ENCODE data around the gene TMEM269.

The TMEM269 gene

GRCh38 chr1:42825036-42825851 is 40.5 kb downstream of the TMEM269 start:
- DNase-seq, result no peak

DNA sequence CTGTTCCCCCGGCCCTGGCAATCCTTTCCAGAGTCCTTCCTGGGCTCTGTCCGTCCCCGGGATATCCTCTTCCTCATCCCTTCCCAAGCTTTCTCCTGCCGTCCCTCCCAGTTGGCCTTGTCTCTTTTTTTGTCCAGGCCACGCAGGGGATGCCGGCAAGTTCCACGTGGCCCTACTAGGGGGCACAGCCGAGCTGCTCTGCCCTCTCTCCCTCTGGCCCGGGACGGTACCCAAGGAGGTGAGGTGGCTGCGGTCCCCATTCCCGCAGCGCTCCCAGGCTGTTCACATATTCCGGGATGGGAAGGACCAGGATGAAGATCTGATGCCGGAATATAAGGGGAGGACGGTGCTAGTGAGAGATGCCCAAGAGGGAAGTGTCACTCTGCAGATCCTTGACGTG is 45.8 kb downstream of the TMEM269 start:
- no peak for DNase-seq

- no peak for DNase-seq
These were observed 46.5 kb downstream of the TMEM269 start for GRCh38 chr1:42831273-42831672.

- peak; percentile 57 for DNase-seq
These were observed 48.0 kb downstream of the TMEM269 start for GRCh38 chr1:42832641-42833240.

- DNase-seq, result no peak
These were observed 49.2 kb downstream of the TMEM269 start for GRCh38 chr1:42833981-42834380.

- DNase-seq, result no peak
These were observed 50.0 kb downstream of the TMEM269 start for GRCh38 chr1:42834803-42835202.

DNA sequence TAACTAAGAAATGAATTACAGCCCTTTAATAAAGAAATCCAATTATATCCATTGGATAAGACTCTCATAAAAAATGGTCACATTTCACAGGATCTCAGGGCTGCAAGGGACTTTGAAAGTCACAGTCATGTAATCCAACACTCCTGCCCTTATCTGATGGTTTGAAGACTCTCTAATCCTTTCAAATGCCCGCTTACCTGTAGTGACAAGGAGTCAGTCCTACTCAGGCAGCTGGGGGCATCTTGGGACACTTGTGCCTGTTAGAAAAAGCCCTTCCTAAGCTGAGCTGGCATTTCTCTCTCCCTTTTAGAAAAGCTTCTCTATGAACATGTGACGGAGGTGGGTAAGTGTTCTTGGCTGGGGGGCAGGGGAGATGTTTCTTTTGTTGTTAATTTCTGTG is 50.6 kb downstream of the TMEM269 start:
- no peak for DNase-seq

DNA sequence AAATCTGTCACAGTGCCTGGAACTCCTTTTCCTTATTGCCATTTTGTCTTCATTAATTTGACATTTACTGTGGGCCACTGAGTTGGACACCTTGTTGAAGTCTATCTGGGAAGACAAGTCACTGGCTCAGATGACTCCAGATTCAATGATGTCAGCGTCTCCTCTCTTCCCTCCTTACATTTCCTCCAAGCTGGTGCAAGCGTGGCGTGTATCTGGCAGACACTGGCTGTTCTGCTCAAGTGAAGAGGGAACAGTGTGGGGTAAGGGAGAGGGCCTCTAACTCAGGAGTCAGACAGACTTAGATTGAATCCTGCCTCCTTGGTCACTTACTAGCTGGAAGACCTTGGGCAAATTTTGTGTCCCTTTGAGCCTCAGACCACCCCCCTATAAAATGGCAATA is 52.9 kb downstream of the TMEM269 start:
- no peak for DNase-seq

DNA sequence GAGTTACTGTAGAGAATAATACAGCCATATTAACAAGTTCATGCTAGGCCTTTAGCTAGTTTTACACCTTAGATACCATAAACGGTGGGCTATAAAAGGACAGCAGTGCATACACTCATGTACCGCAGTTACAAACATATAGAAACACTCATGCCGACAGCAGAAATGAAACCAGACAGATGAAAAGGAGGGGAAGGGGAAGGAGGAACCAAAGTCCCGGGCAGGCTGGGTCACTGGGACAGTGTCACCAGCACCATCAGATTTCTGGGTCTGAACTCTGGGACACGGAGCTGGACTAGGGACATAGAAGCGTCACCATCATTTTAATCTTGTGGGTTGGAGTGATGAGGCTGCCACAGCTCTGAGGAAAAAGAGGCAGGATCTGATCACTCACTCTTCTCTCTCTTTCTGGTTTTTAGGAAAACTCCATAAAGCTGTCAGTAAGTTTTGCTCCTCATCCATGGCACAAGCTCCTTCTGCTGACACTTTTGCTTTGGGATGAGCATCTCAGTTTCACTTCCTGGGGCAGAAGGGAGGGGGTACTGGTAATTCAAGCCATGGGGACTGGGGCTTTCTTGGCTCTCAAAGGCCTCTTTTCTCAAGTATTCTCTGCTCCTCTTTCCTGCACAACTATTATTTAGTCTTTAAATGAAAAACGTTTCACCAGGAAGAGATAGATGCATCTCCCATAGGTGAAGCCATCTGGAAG is 53.8 kb downstream of the TMEM269 start:
- DNase-seq, result no peak

DNA sequence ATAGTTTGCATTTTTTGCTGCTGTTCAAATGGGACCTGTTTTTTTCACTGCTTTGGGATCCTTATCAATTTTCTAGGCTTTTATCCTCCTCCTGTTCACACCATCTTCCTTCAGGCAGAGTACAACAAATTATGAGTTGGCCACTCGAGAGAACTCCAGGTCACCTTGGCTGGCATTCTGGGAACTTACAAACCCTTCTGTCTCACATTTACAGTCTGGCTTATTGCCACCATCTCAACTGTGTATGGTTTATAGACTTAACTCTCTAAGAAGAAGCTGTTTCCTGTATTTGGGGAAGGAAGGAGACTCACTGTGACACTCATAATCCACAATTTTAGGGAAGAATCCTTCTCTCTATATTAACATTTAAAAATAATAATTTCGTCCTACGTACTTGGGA is 56.2 kb downstream of the TMEM269 start:
- no peak for DNase-seq

GRCh38 chr1:42841440-42842147 is 56.8 kb downstream of the TMEM269 start:
- DNase-seq, result no peak

DNA sequence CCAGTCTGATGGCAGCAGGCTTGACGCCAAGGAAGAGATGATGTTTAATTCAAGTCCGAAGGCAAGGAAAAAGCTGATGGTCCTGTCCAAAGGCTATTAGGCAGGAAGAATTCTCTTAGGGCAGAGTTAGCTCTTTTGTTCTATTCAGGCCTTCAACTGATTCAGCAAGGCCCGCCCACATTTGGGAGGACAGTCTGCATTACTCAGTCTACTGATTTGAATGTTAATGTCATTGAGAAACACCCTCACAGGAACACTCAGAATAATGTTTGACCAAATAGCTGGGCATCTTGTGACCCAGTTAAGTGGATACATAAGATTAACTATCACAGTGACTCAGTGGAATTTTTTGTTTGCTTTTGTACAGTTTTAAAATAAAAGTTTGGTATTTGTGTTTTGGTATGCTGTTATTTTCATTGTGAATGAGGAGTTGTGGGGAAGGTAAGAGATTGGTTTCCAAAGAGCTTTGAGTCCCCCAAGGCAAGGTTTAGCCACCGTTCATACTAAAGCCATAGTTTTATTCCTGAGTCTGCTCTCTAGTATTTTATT is 59.9 kb downstream of the TMEM269 start:
- DNase-seq, result no peak

DNA sequence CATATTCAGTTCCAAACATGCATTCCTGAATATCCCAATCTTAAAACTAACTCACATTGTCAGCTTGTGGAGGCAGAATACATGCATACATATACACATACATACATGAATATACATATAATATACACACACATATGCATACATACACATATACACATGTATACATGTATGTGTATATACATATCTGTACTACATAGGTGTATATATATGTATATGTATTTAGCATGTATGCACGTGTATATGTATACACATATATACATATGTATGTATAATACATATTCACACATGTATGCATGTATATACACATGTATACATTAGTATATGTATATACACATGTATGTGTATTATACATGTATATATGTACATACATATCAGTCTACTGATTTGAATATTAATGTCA is 60.4 kb downstream of the TMEM269 start:
- DNase-seq, result no peak

GRCh38 chr1:42845866-42846256 is 61.1 kb downstream of the TMEM269 start:
- DNase-seq, result no peak

DNA sequence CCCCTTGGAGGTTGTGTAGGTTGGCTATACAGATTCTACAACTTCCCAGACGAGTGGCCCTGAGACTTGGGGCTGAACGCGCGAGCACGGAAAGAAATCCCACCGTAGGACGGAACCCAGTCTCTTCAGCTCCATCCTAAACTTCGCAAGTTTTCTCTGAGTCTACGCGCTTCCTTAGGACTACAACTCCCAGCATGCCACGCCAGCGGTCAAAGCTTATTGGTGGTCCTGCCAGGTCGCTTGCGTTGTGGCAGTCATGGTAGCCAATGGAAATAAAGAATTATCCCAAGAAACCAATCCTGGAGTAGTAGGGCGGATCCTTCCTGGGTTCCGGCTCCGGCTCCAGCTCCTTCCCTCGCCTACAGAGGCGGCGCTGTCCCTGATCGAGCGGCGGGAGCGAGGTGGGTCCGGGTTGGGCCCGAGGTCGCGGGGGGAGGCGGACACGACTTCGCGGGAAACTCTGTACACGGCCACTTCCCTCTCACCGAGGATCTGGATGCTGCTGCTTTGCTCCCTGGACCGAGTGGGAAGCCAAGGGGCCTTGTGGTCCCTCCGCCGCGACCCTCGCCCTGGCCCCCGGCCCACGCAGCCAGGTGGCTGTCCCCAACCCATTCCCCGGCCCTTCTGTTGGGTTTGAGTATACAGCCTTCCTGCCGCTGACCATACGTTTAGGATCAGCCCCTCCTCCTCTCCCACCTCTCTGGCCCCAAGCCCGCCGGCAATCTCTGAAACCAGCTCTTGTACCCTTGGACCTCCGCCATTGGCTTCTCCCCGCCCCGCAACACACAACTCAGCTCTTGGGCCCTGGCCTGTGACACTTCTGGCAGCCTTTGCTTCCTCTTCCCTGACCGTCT is 61.7 kb downstream of the TMEM269 start, which contains the start of gene ZNF691:
ZNF691 (plus strand) TSS at position 357 of the 854 bp plus-strand sequence. CDS start 3,046 bp downstream, outside the sequence.
- peak; percentile 97 for DNase-seq

DNA sequence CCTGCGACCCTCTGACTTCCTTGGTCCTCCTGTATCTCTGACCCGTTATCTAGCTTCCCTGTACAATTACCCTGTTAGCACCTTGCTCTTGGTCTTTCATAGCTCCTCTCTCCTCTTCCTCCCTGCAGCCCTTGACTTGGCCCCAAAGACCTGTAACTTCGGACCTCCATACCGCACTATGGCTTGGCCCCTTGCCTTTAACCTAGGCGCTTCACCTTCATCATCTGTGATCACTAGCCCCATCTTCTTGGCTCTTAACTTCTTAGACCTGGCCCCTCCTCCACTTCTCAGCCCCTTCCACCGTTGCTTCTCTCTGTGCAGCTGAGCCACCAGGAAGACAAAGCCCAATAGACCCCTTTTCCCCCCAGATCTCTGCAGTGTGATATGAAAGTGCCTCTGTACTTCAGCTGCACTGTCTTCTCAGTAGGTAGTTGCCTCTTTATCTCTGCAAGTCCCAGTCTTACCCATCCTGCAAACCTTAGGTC is 62.4 kb downstream of the TMEM269 start:
- DNase-seq, result no peak

GRCh38 chr1:42847721-42848460 is 63.1 kb downstream of the TMEM269 start:
- no peak for DNase-seq

DNA sequence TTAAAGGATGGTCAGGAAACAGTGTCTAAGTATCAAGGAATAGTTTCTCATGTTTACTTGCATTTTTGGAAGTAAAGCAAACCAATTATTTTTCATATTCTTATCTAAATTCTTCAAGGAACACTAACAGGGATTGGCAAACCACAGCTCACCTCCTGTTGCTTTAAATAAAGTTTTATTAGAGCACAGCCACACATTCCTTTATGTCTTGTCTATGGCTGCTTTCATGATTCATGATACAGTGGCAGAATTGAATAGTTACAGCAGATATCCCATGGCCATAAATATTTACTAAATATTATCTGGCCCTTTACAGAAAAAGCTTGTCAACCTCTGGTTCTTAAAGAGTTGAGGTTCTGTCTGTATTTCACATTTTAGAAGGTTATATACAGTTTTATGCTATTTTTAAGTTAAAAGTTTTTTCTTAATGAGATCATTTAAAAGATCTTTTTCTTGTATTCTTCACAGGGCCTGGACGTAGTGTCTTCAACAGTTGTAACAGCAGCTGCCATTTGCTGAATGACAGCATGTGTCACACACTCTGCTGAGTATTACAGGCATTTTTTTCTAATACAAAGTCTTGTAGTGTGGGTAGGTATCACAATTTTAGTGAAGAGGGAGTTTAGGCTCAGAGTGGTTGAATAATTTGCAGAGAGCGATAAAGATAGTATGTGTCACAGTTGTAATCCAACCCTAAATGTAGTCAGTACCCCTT is 64.2 kb downstream of the TMEM269 start:
- DNase-seq, result no peak

GRCh38 chr1:42849944-42850343 is 65.2 kb downstream of the TMEM269 start:
- no peak for DNase-seq
